A204.1 (cell line): ENCODE results near the gene B3GAT3.
"Not testable (repeated sequence)": the region's sequence is repeated elsewhere in the genome, so short reads cannot be mapped to it uniquely, and the experiment has no call there.

Experiments used
- FAIRE-seq: peaks from 2 replicates; lab custom pipeline; 2012; peaks lifted over from hg19 to GRCh38; lab: Jason Lieb, UNC

B3GAT3 gene

GRCh38 chr11:62603776-62604299 lies 17.9 kb downstream of the B3GAT3 start:
- FAIRE-seq, result no peak

DNA sequence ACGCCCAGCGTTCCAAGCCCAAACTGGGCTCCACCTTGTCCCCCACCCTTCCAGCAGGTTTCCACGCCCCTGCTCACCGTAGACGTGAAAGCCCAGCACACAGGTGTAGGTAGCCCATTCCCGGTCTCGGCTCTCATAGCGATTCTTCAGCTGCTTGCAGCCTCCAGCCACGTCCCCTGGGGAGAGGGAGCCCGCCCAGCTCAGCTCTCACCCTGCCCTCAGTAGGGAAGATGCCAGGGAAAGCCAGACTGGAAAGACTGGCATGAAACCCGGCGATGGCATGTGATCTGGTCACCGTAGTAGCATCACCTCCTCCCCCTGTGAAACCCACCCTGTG lies 18.7 kb downstream of the B3GAT3 start:
- FAIRE-seq, result no peak

DNA sequence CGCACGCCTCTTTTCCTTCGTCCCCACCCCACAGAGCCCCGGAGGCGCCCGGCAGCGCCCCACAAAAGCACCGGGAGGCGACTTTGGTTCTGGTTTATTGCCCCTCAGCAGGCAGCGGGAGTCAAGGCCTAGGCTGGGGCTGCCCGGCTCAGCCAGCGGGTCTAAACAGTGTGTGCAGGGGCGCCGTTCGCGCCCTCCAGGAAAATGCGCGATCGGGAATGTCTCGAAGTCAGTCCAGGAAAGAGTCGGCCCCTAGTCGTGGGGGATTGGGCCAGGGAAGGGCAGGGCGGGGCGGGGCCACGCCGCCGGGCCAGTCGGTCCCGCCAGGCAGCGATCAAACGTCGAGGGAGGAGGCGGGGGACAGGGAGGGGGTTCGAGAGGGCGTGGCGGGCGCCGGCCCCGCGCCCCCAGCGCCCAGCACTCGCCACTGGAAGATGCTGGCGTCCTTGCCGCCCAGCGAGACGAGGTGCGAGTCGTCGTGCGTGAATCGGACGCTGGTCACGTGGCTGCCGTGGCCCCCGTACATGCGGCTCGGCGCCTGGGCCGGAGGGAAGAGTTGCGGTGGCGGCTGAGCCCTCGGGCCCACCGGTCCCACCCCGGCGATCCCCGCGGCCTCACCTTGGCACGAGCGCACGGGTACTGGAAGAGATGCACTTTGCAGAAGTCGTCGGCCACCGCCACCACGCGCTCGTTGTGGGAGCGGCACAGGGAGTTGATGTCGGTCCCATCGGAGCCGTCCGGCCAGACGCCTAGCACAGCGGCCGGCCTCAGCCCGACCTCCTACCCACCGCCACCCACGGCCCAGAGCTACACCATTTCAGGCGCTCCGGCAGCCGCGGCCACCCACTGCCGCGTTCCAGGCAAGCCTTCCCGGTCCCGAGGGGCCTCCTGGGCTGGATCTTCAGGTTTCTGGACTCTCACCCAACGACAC lies 19.4 kb downstream of the B3GAT3 start:
- no peak for FAIRE-seq

DNA sequence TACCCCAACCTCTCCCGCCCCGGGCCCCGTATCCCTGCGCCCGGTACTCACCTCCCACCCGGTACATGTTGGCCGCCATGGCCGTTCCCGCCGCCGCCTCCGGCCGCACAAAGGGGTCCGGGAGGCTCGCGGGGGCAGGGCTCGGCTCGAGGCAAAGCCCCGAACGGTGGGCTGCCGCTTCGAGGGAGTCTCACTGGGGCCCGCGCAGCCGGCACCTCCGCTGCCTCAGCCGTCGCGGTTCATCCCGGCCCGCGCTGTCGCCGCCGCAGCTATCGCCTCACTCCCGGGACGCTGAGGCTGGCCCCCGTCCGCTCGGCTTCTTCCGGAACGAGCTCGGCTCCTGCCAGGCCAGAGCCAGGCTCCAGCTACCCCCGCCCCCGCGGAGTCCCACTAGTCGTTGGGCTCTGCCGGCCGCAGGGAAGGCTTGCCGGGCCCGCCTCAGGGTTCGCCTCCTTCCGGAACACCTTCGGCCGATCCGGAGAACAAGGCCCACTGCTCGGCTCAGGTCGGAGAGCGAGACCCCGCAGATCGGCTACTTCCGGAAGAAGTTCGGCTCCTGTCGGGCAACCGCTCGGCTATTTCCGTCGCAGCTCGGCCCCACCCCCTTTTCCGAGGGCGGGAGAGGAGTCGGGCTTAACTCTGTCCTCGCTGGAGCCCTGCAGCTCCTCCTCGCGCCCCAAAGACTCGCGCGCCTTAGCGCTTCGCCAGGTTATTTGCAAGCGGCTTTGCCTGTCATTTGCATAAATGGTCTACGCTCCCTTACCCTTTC lies 20.2 kb downstream of the B3GAT3 start, which contains the start of gene MTA2:
Gene MTA2, minus strand, starts transcription at position 494 of the 769 bp plus-strand sequence. Its CDS starts 415 bp downstream, at position 79.
- FAIRE-seq, result peak; percentile 98

GRCh38 chr11:62601122-62601371 lies 20.7 kb downstream of the B3GAT3 start:
- FAIRE-seq, result no peak

- FAIRE-seq, result no peak
Observed at GRCh38 chr11:62600367-62601121, 21.2 kb downstream of the B3GAT3 start.

- no peak for FAIRE-seq
Observed at GRCh38 chr11:62599901-62600300, 21.9 kb downstream of the B3GAT3 start.

DNA sequence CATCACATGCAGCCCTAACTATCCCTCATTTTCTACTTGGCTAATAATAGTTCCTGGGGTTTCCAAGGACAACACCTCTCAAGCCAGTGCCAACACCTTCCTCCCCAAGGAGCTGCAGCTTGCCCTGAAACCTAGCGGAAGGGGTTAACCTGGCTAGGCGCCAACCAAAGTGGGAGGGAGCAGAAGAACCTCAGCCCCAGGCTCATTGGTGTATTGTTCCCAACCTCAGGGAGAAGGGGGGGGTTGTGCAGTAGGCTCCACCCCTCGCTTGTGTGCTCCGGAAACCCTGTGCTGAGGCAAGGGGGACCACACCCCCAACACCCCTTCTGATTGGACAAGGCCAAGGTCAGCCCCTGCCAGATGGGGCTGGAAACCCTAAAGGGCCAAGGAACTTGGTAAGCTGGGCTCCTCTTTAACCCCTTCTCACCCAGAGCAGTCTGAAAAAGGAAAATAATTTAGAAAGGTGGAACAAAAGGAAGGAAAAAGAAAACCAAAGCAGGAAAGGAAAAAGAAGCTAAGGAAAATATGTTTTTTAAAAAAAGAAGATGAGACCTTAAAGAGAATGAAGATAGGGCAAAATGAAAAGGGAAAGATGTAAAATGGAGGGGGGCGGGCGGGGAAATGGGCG lies 22.6 kb downstream of the B3GAT3 start:
- FAIRE-seq, result peak; percentile 98

- FAIRE-seq, result no peak
Observed at GRCh38 chr11:62595124-62595523, 26.7 kb downstream of the B3GAT3 start.

DNA sequence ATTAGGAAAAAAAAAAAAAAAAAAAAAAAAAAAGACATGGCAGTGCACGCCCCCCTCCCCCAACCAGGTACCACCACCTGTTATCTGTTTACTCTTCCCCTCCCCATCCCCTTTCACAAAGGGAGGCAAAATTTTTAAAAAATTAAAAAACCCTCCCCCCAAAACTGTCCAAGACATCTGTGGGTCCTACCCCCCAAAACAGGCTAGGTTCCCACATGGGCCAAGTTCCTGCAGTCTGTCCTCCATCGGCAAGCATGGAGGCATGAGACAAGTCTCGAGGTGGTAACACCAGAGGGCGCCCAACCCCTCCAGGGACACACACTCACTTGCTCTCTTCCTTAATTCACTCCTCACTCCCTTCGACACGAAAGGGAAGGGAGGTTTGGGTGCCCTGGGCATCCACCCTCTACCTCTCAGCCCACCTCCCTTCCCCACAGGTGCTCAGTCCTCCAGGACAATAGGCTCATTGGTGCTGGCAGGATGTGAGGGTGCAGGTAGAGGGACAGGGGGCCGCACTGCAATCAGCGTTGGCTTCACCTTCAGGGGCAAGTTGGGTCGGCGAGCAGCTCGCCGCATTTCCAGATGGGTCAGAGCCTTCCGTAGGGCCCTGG lies 28.2 kb downstream of the B3GAT3 start:
- no peak for FAIRE-seq

DNA sequence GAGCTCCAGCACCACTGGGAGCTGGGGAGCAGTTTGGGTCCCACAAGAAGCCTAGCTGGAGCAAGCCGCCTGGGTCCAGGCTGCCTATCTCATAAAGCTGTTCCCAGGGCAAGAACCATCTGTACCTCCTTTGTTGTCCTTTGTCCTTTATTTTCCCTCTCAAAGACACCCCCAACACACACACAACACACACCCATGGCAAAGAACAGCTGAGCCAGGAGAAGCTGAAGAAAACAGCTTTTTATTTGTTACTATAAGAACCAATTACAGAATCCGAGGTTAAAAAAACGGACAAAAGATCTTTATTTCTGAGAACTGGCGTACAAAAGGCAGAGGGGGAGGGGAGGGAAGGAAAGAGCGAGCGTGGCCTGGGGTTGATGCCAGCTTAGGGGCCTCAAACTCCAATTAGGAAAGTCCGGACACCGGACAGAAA lies 28.8 kb downstream of the B3GAT3 start:
- FAIRE-seq, result no peak

GRCh38 chr11:62592146-62592815 lies 29.5 kb downstream of the B3GAT3 start:
- no peak for FAIRE-seq

- FAIRE-seq, result peak; percentile 97
Observed at GRCh38 chr11:62591448-62592145, 30.2 kb downstream of the B3GAT3 start, which contains the start of gene TUT1. Gene TUT1 (minus strand): TSS chr11:62591523. CDS start chr11:62591485, 38 bp downstream.

DNA sequence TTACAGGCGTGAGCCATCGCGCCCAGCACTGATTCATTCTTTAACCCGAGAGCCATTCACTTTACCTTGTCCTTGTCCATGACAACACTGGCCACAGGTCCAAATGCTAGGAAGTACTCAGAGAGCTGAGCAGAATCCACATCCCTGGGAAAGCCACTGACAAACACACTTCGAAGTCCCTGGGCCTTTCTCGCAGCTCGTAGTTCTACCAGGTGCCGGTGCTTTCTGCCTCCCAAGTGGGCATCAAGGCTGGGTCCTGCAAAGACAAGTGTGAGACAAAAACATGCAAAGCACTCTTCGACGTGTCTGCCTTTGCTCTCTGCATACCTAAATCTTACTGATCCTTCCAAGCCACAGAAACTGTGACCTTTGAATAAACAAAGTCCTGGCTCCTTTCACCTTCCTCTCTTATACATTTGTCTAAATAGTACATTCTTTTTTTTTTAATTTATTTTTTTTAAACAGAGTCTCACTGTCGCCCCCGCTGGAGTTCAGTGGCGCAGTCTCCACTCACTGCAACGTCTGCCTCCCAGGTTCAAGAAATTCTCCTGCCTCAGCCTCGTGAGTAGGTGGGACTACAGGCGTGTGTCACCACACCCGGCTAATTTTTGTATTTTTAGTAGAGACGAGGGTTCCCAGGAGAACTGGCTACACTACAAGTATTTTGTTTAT lies 32.7 kb downstream of the B3GAT3 start:
- FAIRE-seq, result no peak

- FAIRE-seq, result not testable (repeated sequence)
Observed at GRCh38 chr11:62585356-62585755, 36.4 kb downstream of the B3GAT3 start.

DNA sequence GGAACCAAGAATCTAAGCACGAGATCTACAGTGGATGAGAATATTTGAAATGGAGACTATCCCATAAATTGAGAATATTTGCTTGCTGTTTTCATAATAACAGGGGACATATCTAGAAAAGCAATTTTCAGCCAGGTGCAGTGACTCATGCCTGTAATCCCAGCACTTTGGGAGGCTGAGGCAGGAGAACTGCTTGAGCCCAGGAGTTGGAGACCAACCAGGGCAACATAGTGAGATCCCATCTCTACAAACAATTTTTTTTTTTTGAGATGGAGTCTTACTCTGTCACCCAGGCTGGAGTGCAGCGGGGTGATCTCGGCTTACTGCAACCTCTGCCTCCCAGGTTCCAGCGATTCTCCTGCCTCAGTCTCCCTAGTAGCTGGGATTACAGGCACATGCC lies 40.1 kb downstream of the B3GAT3 start:
- FAIRE-seq, result not testable (repeated sequence)

GRCh38 chr11:62580959-62581715 lies 40.6 kb downstream of the B3GAT3 start:
- FAIRE-seq, result no peak

GRCh38 chr11:62579252-62579651 lies 42.5 kb downstream of the B3GAT3 start:
- FAIRE-seq, result no peak

DNA sequence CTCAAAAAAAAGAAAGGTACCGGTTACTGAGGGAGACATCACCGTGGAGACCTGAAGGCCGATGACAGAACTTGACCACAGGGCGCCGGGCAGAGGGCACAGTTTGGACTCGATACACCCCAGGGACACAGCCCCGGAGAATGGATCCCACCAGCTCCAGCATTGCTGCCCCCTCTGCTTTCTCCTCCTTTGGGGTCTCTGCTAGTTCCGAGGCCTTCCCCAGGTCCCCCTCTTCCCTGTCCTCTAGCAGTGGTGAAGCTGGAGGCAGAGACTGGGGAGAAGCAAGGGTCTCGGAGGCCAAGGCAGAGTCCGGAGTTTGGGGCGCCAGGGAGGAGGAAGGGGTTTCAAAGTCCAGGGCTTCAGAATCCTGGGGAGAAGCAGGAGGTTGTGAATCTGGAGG lies 43.2 kb downstream of the B3GAT3 start:
- no peak for FAIRE-seq
